Retina (tissue), 1 donor: ENCODE measurements around the gene TTC21A.

Experiments used
- DNase-seq: peaks from one replicate; pipeline ENCODE4 v3.0.0-alpha.2; 2016

The TTC21A gene

DNA sequence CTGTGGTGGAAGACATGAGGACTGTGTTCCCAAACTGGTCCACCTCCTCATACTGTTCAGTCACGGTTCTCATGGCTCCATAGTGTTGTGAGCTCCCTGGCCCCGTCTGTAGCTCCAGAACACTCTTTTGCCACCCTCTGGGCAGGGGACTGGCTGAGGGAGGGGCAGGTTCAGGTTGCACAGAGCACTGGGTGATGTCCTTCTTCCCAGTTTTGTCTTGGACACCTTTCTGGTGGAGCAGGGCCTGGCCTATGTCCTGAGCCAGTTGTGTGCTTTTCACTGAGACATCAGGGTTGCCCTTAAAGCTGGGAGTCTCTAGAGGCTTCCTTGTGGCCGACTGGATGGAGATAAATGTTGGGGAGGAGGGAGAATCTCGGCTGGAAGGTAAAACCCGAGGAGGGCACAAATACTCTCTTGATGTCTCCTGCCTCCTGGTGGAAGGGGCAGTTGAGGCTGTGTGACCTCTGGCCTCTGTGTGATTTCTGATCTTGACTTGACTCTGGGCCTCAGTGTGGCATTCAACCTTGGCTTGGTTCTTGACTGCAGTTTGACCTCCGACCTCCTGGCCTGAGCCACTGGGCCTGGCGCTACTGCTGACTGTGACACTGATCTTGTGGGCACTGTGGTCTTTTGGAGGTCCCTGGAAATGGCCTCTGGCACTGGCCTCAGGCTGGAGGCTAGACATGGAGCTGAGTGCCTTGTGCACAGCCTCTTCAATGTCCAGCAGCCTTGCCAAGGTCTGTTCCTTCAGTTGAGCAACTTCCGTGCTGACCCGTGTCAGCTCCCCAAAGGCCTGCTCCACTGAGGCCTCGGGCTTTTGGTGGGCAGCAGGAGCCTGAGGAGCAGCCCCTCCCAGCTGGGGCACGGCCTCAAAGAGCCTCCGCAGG is 76.8 kb downstream of the TTC21A start:
- no peak for DNase-seq

DNA sequence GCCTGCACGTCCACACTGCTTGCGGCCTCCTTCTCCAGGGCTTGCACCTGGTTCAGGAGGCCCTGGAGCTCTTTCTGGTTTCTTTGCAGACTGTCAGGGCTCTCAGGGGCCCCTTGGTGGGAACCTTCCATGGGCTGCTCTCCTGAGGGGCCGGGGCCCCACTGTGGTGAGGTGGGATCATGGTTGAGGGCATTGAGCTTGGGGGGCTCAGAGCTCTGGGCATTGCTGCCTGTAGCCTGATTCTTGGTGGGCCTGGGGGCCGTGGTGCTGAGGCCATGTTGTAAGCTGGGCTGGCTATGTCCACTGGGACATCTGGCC is 77.4 kb downstream of the TTC21A start:
- DNase-seq: no peak

DNA sequence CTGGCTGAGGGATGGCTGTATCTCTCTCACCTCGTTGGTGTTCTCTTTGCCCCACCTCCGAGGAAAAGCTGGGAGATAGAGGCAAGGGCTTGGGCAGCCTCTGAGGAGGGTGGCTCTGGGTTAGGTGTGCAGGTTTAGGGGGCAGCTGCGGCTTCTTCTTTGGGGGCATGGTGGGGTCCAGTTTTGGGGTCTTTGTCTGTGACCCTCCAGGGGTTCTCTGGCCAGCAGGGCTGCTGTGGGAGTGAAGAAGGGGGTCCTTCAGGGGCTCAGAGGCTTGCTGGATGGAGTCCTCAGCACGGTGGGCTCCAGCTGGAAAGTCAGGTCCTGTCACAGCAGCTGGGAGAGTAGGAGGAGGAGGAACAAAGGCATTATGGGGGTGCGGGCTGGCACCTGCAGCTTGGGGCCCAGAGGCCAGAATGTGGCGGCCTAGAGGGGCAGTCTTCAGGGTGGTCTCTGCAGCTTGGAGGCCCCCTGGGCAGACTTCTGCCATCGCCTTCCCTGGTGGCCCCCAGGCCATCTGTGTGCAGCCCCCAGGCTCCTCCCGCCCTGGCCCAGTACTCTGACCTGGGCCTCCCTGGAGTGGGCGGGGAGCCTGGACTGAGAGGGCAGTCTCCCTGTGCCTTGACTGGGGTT is 78.0 kb downstream of the TTC21A start:
- no peak for DNase-seq

DNA sequence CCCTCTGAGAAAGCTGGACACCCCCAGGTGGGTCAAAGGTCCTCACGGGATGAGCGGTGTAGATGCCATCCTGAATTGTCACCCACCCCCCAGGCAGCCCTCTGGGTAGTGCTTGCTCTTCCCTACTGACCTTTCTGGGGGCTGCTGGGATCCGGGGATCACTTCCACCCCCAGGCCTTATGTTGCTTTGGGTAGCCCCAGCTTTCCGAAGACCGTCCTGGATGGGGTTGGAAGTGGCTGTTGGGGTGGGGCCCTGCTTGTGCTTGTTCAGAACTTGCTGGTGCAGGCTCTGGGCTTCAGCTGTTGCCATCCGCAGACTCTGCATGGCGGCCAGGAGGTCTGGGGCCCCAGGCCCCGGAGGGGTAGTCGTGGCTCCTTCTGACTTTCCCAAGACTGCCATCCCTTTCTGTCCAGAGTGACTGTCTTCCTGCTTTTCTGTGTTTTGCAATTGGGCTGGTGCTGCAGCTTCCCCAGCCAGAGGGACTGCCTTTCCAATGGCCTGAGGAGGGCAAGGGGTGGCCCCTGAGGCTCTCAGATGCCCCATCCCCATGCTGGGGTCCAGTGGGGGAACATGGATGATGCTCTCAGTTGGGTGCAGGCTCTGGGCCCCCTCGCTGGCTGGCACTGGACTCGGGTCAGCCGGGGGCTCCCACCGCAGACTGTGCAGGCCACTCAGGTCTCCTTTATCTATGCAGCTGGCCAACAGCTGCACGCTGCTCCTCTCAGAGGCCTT is 78.6 kb downstream of the TTC21A start:
- DNase-seq: no peak

GRCh38 chr3:39186692-39187151 is 79.2 kb downstream of the TTC21A start:
- DNase-seq: peak; percentile 9

- DNase-seq: no peak
Observed at GRCh38 chr3:39187372-39188155, 80.1 kb downstream of the TTC21A start.
